ENCODE data around the gene ARL14EPL.
"Not testable (repeated sequence)": the region's sequence is repeated elsewhere in the genome, so short reads cannot be mapped to it uniquely, and the experiment has no call there.

DNA sequence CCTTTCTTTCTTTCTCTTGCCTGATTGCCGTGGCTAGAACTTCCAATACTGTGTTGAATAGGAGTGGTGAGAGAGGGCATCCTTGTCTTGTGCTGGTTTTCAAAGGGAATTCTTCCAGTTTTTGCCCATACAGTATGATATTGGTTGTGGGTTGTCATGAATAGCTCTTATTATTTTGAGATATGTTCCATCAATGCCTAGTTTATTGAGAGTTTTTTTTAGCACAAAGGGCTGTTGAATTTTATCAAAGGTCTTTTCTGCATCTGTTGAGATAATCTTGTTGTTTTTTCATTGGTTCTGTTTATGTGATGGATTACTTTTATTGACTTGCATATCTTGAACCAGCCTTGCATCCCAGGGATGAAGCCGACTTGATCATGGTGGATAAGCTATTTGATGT is 72.7 kb downstream of the ARL14EPL start:
- TF ChIP-seq, protein P1, sequence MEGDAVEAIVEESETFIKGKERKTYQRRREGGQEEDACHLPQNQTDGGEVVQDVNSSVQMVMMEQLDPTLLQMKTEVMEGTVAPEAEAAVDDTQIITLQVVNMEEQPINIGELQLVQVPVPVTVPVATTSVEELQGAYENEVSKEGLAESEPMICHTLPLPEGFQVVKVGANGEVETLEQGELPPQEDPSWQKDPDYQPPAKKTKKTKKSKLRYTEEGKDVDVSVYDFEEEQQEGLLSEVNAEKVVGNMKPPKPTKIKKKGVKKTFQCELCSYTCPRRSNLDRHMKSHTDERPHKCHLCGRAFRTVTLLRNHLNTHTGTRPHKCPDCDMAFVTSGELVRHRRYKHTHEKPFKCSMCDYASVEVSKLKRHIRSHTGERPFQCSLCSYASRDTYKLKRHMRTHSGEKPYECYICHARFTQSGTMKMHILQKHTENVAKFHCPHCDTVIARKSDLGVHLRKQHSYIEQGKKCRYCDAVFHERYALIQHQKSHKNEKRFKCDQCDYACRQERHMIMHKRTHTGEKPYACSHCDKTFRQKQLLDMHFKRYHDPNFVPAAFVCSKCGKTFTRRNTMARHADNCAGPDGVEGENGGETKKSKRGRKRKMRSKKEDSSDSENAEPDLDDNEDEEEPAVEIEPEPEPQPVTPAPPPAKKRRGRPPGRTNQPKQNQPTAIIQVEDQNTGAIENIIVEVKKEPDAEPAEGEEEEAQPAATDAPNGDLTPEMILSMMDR (IDR thresholded peaks at IDR 0.05), result not testable (repeated sequence)
- TF ChIP-seq POLR2AphosphoS5 (IDR thresholded peaks at IDR 0.05), result not testable (repeated sequence)

Measured in transverse colon (tissue), 4 donors.